ENCODE data around the gene SENP6.
"Not testable (repeated sequence)": the region's sequence is repeated elsewhere in the genome, so short reads cannot be mapped to it uniquely, and the experiment has no call there.

The SENP6 gene

DNA sequence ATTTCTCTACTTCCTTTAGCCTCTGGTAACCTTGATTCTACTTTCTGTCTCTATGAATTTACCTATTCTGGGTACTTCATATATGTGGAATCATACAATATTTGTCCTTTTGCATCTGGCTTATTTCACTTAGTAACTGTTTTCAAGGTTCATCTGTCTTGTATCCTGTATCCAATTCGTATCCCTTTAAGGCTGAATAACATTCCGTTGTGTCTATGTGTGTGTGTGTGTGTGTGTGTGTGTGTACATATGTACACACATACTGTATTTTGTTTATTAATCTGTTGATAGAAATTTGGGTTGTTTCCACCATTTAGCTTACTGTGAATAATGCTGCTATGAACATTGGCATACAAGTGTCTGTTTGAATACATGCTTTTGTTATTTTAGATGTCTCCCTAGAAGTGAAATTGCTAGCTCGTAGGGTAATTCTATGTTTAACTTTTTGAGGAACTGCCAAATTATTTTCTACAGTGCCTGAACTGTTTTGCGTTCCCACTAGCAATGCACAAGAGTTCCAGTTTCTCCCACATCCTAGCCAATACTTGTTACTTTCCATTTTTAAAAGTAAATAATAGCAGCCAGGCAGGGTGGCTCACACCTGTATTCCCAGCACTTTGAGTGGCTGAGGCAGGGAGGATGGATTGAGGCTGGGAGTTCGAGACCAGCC lies 17.7 kb downstream of the SENP6 start:
- H3K4me3 ChIP-seq (ENCODE audit: low read length) = no peak overlapping the region
- no peak for TF ChIP-seq ZNF274 (IDR thresholded peaks at IDR 0.05; ENCODE audit: low read depth, low read length)

DNA sequence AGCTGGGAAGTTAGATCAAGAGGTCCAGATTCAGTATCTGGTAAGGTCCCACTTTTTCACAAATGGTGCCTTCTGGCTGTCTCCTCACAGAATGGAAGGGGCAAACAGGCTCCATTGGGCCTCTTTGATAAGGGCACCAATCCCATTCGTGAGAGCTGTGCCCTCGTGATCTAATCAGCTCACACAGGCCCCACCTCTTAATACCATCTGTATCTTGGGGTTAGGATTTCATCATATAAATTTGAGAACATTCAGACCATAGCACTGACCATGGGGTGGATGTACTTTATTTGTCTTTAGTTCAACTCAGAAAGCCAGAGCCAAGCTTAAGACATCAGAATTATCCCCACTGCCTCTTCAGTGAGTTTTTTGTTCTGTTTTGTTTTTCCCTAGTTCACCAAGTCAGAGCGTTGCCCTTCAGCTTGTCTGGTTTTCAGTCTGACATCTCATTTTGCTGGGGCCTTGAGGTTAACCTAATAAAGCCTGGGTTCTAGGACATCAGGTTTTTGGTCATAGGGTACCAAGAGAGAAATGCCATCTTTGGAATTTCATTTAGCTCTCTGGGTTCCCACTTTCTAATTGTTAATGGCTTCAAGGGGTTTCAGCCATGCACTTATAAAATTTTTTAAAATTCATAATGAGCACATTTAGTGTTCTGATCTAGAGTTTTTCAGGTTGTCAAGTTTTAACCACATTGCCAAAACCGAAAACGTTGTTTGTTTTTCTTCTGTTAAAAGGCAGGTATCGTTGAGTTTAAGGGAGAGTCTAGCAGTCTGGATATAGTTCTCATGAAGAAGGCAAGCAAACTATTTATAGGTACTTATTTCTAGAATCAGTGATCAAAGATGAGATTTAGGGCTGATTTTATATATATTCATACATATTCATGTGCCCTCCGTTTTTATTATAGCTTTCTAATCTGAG lies 19.0 kb downstream of the SENP6 start:
- TF ChIP-seq ZNF274 (IDR thresholded peaks at IDR 0.05; ENCODE audit: low read depth, low read length) = no peak
- no peak overlapping the region for H3K4me3 ChIP-seq (ENCODE audit: low read length)

DNA sequence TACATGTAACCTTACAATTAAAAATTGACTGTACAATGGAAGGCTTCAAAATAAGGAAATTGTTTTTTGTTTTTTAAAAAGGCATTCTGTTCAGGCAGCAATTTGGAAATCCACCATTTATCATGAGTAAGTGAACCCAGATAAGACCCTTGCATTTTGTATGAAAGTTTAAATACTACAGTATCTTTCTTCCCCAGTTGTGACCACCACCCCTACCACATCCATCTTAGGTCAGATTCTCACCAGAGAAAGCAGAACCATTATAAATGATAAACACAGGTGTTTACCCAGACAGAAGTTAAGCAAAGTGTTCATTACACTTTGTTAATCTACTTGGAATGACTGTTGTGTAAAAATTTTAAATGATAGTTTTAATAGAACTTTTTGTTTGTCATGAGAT lies 20.2 kb downstream of the SENP6 start:
- TF ChIP-seq ZNF274 (IDR thresholded peaks at IDR 0.05; ENCODE audit: low read depth, low read length) = no peak

DNA sequence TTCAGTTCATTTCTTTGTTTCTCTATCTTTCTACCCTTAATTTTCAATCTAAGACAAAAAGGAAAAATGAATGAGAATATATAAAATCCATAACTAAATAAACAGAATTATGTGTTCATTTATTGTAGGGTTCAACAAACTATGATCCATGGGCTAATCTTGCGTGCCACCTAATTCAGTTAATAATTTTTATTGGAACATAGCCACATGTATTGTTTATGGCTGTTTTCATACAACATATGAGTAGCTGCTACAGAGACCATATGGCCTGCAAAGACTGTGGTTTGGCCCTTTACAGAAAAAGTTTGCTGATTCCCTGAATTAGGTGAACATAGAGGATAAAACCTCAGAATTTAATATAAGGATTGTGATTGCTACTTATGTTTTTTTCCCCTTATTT lies 21.8 kb downstream of the SENP6 start:
- no peak for TF ChIP-seq ZNF274 (IDR thresholded peaks at IDR 0.05; ENCODE audit: low read depth, low read length)
- H3K4me3 ChIP-seq (ENCODE audit: low read length) = no peak overlapping the region

More for the DNA sequence above, 20.2 kb downstream of the SENP6 start:
- no peak overlapping the region for H3K4me3 ChIP-seq (ENCODE audit: low read length)

DNA sequence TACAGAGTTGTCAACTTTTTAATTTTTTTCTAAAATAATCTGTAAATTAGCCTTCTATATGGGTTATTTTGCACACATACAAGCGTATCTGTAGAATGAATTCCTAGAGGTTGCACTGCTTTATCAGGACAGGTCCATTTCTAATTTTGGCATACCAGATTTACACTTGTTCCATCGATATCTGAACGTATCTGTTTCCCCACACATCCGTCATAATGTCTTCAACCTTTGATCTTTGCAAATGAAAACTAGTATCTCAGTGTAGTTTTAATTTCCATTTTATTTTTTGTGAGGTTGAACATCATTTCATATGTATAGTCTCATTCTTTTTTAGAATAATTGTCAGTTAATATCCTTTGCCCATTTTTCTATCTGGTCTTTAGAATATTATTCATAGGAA lies 22.7 kb downstream of the SENP6 start:
- H3K4me3 ChIP-seq (ENCODE audit: low read length) = no peak overlapping the region
- TF ChIP-seq ZNF274 (IDR thresholded peaks at IDR 0.05; ENCODE audit: low read depth, low read length) = no peak

DNA sequence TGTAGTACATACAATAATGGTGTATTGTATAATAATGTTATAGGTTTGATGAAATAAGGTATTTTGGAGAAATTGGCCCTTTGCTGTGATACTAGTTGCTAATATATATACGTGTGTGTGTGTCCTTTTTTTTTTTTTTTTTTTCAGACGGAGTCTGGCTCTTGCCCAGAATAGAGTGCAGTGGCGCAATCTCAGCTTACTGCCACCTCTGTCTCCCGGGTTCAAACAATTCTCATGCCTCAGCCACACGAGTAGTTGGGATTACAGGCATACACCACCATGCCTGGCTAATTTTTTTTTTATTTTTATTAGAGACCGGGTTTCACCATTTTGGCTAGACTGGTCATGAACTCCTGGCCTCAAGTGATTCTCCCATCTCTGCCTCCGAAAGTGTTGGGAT lies 23.3 kb downstream of the SENP6 start:
- no peak overlapping the region for H3K4me3 ChIP-seq (ENCODE audit: low read length)

DNA sequence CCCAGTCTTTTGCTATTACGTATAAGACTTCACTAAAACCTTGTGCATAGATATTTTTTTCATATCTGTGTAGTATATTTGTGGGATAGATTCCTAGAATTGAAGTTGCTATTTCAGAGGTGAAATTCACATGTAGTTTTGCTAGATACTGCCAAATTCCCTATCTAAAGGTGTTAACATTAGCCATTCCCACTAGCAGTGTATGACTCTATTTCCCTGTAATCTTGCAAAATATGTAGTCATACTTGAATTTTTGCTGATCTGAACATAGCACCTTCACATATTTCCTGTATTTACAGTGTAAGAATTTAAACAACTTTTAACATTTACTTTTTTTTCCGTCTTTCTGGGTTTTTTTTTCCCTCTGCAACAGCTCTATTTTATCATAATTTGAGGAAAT lies 24.9 kb downstream of the SENP6 start:
- TF ChIP-seq ZNF274 (IDR thresholded peaks at IDR 0.05; ENCODE audit: low read depth, low read length) = no peak
- H3K4me3 ChIP-seq (ENCODE audit: low read length) = no peak overlapping the region

More for the DNA sequence above, 23.3 kb downstream of the SENP6 start:
- TF ChIP-seq ZNF274 (IDR thresholded peaks at IDR 0.05; ENCODE audit: low read depth, low read length) = no peak

DNA sequence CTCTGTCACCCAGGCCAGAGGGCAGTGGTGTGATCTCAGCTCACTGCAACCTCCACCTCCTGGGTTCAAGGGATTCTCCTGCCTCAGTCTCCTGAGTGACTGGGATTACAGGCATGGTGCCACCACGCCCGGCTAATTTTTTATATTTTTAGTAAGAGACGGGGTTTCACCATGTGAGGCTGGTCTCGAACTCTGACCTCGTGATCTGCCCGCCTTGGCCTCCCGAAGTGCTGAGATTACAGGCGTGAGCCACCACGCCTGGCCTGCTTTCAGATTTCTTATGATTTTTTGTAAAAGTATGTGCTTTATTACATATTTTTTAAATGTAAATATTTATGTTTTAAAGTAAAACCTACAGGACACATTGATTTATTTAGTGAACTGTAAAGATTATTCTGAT lies 26.0 kb downstream of the SENP6 start:
- not testable (repeated sequence) for H3K4me3 ChIP-seq (ENCODE audit: low read length)

DNA sequence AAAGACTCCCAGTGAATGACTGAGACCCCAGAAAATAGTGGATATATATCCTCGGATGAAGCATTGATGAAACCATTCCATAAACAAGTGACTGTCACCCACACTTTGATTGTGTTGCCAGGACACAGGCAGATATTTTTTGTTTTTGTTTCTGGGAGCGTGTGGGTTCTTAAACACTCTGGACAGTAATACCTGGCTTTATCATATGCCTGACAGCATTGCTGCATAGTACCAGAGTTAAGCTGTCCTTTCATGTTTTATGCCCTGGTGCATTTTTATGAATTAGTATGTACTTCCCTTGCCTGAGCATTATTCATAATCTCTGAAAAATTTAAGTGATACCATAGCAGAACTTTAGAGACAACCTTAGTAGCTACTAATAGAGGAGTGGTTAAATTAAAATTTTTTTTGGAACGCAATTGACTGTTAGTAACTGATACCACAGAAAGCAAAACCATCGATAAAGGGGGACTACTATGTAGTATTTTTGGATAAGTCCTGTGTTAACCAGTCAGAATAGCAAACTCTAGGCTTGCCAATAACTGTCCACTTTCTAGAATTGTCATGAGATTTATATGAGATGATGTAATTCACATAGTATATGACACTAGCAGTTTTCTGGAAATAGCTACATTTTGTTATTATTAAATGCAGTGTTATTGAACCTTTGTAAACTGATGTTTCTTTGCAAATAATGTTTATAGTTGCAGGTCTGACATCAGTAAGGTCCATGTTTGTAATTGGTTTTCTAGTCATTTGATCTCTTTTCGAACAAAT lies 30.4 kb downstream of the SENP6 start:
- no peak overlapping the region for H3K4me3 ChIP-seq (ENCODE audit: low read length)
- no peak for TF ChIP-seq ZNF274 (IDR thresholded peaks at IDR 0.05; ENCODE audit: low read depth, low read length)

DNA sequence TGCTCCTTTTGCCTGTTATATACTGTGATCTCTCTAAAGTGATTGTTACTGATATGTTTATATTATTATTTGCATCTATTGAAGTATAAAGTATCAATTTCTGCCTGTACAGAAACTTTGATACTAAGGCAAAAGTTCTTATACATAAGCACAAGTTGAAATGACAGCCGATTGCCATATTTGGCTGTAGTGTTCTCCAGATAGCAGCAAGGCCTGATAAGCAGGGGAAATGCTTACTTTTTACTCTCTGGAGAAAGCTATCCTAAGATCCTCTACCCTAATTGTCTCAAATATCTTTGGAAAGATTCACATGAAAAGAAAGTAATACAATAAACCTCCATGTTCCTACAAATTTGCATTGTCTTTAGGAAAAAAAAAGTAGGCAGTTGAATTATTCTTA lies 31.4 kb downstream of the SENP6 start:
- no peak for TF ChIP-seq ZNF274 (IDR thresholded peaks at IDR 0.05; ENCODE audit: low read depth, low read length)
- H3K4me3 ChIP-seq (ENCODE audit: low read length) = no peak overlapping the region

DNA sequence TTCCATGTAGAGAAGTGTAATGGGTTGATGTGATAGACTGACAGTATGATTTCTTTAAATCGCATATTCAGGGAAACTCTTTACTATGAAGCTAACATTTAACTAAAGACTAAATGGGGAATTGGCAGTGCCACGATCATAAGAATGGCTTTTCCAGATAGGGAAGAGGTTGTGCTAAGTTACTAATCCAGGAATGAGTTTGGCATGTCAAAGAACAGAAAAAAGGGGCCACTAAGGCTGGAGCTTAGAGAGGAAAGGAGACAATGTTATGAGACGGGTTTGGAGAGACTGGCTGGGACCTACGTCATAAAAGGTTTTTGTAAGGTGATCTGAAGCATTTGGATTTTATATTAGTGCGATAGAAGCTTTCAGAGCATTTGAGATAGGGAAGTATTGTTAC lies 40.6 kb downstream of the SENP6 start:
- no peak overlapping the region for H3K4me3 ChIP-seq (ENCODE audit: low read length)

DNA sequence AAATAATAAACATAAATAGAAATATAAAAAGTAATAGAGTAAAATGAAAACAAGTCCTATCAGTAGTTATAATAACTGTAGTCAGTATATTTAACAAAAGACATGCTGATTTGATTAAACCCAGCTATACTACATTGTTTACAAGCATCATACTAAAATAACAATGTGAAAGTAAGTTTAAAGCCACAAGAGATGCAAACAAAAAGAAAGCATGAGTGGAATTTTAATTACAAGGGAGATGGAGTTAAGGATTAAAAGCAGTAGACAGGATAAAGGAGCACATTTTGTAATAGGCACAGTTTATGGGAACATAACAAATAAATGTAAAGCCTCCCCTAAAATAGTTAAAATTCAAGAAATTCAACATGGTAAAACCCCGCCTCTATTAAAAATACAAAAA lies 41.5 kb downstream of the SENP6 start:
- H3K4me3 ChIP-seq (ENCODE audit: low read length) = no peak overlapping the region
- TF ChIP-seq ZNF274 (IDR thresholded peaks at IDR 0.05; ENCODE audit: low read depth, low read length) = no peak

More for the DNA sequence above, 40.6 kb downstream of the SENP6 start:
- TF ChIP-seq ZNF274 (IDR thresholded peaks at IDR 0.05; ENCODE audit: low read depth, low read length) = no peak

DNA sequence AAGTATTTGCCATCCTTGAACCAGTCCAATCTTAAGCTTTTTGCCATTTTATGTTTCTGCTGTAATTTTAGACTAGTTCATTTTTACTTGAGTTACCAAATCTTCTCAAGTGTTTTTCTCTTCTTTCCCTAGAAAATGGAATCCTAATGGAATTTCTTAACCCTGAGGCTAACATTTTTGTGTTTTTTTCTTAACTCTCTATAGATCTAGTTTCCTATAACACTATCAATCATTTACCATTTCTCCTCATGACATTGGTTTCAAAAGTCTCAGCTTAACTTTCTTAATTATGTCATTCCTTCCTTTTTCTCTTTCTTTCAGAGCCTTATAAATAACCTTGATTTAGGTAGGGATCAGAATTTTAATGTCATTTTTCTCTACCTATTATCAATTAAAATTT lies 54.8 kb downstream of the SENP6 start:
- no peak for TF ChIP-seq ZNF274 (IDR thresholded peaks at IDR 0.05; ENCODE audit: low read depth, low read length)
- no peak overlapping the region for H3K4me3 ChIP-seq (ENCODE audit: low read length)

DNA sequence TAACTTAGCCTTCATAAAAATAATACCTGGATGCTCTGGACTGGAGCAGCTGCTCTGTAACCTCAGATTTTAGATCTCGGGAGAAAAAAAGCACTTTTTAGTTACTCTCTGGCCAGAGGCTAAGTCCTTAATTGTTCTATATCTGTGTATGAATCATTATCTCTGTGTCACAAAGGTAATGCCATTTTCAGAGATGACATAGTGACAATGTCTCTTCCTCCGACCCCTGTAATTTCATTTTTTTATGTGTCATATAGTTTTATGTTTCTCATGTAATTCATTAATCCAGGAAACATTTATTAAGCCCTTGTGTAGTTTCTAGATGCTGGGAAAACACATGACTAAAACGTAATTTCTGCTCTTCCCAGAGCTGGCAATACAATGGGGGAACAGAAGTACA lies 55.6 kb downstream of the SENP6 start:
- TF ChIP-seq ZNF274 (IDR thresholded peaks at IDR 0.05; ENCODE audit: low read depth, low read length) = no peak

More for the DNA sequence above, 55.6 kb downstream of the SENP6 start:
- H3K4me3 ChIP-seq (ENCODE audit: low read length) = no peak overlapping the region
